GM19438 (cell line): Measurements from ENCODE around the gene OAS2.
"Not testable (repeated sequence)": the region's sequence is repeated elsewhere in the genome, so short reads cannot be mapped to it uniquely, and the experiment has no call there.

Experiments
- ATAC-seq: cut with Tn5 transposase; IDR thresholded peaks from one replicate; pipeline ENCODE4 v1.9.1; 2021; ENCODE audit warnings: low read depth; ENCODE audit not compliant: unreplicated experiment

The OAS2 gene

DNA sequence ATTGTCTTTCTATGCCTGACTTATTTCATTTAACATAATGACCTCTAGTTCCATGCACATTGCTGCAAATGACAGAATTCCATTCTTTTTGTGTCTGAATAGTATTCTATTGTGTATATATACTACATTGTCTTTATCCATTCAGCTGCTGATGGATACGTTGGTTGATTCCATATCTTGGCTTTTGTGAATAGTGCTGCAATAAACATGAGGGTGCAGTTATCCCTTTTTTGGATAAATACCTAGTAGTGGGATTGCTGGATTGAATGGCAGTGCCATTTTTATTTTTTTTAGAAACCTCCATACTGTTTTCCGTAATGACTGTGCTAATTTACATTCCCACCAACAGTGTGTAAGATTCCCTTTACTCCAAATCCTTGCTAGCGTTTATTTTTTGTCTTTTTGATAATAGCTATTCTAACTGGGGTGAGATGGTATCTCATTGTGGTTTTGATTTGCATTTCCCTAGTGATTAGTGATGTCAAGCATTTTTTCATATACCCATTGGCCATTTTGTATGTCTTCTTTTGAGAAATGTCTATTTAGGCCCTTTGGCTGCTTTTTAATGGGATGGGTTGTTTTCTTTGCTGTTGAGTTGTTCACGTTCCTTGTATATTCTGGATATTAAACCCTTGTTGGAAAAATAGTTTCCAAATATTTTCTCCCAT lies 2.3 kb downstream of the OAS2 start:
- no peak for ATAC-seq

DNA sequence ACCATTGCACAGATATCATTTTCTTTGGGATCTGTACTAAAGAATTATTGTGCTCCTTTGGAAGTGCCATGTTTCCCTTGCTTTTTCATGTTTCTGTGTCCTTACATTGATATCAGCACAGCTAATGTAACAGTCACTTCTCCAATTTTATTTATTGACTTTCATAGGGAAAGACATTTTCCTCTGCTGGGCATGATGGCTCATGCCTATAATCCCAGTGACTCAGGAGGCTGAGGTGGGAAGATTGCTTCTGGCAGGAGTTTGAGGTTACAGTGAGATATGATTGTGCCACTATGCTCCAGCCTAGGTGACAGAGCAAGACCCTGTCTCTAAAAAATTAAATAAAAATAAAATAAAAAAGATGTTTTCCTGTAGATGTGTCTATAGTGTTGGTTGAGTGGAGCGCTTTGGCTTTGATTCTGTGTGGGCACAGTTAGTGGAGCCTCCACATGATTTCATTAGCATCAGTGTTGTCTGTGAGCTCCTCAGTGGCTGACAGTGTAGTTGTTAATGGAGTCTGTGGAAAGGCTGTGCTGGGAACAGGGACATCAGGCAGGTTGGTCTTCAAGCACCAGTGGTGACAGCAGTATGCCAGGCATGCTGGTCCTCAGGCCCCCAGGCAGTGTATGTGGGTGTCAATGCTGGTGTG lies 7.4 kb downstream of the OAS2 start:
- ATAC-seq: no peak

DNA sequence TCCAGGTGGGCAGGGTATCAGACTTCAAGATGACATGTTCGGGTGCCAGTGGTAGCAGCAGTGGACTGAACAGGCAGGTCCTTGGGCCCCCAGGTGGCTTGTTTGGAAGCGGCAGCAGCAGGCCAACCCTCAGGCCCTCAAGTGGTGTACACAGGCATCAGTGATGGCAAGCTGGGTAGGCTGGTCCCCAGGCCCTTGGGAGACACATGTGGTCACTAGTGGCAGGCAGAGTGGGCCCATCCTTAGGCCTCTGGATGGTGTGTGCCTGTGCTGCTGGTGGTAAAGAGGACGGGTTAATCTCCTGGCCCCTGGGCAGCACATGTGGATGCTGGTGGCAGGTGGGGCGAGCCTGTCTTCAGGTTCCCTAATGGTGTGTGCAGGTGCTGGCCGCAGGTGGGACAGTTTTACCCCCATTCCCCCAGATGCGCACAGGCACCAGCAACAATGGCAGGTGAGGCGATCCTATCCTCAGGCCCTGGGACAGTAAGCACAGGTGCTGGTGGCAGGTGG lies 8.0 kb downstream of the OAS2 start:
- ATAC-seq: no peak

DNA sequence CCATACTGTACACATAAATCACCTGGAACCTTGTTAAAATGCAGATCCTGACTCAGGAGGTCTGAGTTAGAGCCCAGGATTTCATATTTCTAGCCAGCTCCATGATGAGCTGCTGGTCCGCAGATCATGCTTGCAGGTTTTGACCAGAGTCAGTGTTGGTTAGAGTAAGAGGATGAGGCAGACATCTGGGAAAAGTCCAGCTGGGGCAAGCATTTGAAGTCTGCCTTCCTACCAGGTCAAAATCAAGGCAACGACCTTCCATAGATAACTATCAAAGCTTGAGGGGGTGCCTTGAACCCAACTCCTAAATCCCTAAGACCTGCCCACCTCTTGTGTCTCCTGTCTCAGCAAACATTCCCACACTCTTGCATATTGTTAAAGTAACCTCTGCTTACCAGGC lies 9.2 kb downstream of the OAS2 start:
- no peak for ATAC-seq

DNA sequence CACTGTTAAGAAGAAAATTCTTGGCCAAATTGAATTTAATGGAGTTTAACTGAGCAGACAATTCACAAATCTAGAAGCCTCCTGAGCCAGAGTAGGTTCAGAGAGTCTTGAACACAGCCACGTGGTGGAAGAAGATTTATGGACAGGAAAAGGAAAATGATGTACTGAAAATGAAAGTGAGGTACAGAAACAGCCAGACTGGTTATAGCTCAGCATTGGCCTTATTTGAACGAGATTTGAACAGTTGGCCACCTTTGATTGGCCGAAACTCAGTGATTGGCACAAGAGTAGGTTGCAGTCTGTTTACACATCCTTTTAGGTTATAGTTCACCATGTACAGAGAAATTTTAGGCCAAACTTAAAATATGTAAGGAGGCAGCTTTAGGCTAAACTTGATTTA lies 9.9 kb downstream of the OAS2 start:
- no peak for ATAC-seq

DNA sequence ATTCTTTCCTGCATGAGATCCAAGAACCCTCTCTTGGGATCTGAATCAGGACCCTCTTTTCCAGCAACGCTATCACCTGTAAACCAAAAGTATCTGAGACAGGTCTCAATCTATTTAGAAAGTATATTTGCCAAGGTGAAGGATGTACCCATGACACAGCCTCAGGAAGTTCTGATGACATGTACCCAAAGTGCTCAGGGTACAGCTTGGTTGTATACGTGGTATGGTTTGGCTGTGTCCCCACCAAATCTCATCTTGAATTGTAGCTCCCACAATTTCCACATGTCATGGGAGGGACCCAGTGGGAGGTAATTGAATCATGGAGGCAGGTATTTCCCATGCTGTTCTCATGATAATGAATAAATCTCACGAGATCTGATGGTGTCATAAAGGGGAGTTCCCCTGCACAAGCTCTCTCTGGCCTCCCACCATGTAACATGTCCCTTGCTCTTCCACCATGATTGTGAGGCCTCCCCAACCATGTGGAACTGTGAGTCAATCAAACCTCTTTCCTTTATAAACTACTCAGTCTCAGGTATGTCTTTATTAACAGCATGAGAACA lies 10.6 kb downstream of the OAS2 start:
- ATAC-seq: not testable (repeated sequence)

DNA sequence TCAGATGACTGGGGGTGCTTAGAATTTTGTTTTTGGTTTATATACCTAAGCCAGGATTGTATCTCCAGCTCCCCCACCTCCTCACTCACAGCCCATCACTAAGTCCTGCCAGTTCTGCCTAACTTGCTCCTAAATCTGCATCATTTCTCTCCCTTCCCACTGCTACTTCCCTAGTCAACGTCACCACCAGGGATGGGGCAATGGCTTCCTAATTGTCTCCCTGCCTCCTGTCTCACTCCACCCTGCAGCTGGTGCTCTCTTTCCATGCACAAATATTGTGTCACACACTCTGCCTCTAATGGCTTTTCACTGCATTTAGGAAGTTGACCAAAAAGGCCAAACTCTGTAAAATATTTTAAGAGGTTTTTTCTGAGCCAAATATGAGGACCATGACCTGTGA lies 11.5 kb downstream of the OAS2 start:
- no peak for ATAC-seq

DNA sequence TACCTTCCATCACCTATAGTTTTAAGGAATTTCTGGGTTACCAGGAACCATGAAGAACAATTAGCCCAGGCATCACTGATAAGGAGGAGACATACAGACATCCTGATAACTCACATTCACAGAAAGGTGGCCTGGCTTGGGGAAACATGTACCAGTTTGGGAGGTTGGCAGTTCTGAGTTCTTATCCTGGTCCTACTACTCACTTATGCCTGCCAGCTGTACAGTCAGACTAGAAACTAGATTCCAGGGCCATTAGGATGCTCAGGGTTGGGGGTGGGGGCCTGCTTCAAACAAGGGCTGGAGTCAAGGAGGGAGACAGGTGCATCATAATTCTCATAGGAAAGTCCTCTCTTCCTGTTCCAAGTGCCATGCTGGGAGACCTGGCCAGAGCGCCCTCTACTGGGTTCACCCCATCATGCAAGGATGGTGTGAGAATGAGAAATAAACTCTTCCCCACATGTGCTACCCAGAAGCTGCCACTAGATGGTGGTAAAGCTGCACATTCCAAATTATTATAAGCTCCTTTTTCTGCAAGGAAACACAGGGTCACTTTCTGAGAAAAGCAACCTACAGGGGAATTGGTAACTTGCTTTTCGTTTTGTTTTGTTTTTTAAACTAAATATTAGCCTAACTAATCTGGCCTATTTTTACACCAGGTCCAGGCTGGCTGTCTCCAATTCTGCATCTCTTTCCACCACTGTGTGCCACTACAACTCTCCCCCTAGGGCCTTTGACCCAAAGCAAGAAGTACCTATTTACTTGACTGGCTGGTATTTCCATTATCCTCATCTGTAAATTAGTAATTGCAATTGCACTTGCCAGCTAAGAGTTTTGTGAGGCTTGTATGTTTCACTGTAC lies 14.5 kb downstream of the OAS2 start:
- ATAC-seq: no peak

DNA sequence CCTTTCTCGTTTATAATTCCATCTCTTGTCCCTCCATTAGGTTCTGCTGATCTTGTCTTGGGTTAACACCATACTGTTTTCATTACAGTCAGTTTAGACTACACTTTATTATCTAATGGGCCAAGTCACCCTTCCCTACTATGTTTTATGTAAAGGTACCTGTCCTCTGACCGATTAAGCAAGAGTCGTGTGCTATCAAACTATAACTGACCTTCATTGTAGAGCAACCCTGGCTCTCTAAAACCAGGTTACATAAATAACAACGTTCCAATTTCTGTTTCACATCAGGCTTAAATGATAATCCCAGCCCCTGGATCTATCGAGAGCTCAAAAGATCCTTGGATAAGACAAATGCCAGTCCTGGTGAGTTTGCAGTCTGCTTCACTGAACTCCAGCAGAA lies 16.7 kb downstream of the OAS2 start:
- ATAC-seq: no peak

DNA sequence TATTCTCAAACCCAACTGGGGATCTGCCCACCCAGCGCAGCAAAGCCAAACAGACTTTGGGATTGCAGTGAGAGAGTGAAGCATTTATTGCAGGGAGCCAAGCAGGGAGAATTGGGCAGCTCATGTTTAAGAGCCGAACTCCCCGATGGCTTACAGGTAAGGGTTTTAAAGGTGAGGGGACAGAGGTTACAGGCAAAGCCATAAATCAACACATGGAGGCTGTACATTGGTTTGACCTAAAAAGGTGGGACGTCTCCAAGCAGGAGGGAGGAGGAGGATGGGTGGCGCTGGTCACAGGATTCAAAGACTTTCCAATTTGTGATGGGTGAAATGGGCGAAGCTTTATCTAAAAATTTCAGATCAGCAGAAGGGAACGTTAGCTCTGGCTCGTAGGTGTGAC lies 18.2 kb downstream of the OAS2 start:
- no peak for ATAC-seq

DNA sequence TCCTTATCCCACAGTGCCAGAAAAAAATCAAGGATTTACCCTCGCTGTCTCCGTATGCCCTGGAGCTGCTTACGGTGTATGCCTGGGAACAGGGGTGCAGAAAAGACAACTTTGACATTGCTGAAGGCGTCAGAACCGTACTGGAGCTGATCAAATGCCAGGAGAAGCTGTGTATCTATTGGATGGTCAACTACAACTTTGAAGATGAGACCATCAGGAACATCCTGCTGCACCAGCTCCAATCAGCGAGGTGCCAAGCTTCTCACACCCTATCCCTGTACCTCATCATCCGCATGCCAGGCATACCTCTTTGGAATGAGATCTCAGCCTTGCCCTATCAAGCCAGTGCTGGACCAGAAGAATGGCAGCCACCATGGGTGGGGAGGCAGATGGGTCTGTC lies 19.2 kb downstream of the OAS2 start:
- no peak for ATAC-seq

DNA sequence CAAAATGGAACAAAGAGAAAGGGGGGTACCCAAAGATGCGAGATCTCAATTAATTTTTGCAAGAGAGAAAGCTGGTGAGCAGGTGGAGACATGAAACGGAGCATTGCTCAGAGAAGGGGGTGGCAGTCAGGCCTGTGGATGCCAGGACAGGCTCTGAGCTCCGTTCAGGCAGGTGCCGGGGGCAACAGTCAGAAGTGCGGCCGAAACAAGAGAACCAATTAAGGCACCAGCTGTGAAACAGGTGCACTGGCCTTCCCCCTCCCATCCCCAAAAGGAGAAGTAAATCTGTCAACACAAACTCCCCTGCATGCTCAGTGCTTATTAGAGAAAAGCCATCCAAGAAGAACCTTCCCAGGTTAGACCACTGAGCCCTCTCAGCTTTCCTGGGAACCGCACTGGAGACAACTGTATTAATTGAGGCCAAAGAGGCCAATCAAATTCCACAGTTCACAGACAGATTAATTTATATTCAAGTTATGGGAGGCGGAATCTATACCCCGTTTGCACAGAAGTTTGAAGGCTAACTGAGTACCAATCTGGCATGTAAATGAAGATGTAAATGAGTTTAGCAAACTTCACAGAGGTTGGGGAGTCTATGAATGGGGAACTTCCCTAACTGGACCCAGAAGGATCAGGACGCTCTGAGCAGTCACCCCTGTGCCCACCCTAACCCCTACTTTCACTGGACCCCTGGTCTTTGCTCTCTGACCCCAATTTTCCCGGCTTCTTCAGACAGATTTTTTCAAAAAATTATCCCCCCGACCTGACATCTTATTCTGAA lies 20.9 kb downstream of the OAS2 start:
- ATAC-seq: peak; percentile 89

DNA sequence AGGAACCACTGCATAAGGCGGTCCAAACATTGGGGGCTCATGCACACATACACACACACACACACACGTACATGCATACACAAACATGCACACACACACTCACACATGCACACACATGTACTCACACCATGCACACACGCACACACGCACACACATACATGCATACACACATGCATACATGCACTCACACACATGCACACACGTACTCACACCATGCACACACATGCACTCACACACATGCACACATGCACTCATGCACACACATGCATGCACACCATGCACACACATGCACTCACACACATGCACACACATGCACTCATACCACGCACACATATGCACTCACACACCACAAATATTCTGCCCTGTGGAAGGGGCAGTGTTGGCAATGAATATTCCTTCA lies 22.1 kb downstream of the OAS2 start:
- no peak for ATAC-seq

DNA sequence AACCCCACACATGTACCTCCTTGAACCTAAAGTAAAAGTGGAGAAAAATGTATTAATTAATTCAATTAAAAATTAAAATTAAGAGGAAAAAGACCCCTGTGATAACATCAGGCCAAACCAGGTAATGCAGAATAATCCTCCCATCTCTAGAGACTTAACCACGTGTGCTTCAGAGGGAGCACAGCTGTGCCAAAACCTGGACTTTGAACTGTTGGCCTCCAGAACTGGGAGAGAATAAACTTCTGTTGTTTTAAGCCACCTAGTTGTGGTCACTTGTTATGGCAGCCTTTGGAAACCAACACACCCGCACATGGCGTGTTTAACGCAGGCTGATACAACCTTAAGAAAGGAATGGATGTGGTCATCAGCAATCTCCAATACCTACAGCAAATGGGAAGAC lies 23.8 kb downstream of the OAS2 start:
- ATAC-seq: no peak

DNA sequence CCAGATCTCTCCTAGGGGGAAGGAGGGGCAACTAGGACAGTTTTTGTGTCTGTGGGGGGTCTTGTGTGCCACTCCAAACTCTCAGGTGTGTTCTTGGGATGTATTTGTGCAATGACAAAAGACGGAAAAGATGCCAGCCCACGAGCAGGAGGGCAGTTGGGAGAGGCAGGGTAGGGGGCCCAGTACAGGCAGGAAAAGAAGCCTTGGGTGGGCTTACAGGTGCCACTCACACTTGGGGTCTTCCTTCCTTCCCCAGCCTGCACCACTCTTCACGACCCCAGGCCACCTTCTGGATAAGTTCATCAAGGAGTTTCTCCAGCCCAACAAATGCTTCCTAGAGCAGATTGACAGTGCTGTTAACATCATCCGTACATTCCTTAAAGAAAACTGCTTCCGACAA lies 24.4 kb downstream of the OAS2 start:
- ATAC-seq: no peak

DNA sequence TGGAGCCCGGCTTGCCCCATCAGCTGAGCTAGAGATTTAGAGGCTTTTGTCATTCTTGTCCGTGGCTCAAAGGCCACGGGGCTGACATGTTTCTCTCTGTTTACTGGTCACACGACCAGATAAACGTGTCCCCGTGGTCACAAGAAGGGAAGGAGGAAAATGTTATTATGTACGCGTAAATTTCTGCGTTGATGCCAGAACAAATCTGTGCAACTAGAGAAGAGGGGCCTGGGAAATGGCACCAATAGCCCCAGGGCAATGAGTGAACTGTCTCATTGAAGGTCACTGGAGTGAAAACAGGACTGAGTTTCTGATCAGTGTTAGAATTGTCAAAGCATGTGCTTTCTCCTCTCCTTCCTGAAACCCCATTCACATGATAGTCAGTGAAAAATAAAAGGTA lies 25.3 kb downstream of the OAS2 start:
- no peak for ATAC-seq

DNA sequence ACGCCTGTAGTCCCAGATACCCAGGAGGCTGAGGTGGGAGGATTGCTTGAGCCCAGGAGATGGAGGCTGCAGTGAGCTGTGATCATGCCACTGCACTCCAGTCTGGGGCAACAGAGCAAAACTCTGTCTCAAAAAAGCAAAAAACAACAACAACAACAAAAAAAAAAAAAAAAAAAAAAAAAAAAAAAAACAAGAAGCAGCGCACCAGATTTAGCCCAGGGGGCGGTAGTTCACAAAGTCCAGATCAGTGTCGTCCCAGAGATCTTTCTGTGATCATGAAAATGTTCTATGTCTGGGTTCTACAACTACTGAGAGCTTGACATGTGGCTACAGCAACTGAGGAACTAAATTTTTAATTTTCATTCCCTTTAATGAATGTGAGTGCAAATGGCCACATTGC lies 27.4 kb downstream of the OAS2 start:
- no peak for ATAC-seq

DNA sequence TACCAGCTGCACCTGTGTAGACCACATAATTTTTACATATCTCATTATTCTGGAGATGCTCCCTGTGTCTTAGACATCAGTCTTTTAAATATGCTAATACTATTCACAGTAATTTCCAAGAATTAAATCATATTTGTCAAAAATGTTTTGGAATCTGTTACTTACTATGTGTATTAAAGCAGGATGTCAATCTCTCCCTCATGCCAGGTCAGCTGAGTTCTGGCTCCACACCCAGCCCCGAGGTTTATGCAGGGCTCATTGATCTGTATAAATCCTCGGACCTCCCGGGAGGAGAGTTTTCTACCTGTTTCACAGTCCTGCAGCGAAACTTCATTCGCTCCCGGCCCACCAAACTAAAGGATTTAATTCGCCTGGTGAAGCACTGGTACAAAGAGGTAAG lies 27.9 kb downstream of the OAS2 start:
- ATAC-seq: no peak

DNA sequence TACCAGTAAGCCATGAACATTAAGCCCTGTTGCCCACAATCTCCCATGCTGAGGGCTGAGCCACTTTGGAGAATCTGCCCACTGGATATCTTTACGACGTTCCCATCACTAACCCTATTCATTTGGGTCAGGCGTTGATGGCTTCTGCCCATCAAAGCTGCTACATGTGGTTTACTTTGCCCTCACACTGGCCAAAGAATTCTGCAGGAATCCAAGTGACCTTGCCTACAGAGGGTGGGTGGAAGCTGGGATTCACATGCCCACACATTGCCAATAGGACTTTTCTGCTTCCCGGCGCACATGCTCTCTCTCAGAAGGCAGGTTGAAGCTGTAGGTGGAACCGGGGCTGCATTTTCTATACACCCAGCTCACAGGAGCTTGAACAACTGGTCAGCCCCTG lies 28.3 kb downstream of the OAS2 start:
- no peak for ATAC-seq

DNA sequence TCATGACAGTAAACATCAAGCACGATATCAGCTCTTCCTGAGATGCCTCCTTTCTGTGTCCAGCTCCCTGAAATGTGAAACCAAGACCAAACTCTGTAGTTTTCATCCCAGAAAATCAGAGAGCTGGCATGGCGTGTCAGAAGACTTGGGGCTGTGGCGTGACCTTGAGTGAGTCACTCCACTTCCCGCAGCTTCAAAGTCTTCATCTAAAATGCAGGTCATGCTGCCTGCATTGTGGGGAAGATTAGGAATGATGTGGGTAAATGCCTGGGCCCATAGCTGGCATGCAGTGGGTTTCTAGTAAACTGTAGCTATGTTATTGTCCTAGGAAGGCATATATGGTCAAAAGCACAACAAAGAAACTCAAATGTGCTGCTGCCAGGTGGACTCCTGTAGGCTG lies 28.8 kb downstream of the OAS2 start:
- ATAC-seq: no peak

DNA sequence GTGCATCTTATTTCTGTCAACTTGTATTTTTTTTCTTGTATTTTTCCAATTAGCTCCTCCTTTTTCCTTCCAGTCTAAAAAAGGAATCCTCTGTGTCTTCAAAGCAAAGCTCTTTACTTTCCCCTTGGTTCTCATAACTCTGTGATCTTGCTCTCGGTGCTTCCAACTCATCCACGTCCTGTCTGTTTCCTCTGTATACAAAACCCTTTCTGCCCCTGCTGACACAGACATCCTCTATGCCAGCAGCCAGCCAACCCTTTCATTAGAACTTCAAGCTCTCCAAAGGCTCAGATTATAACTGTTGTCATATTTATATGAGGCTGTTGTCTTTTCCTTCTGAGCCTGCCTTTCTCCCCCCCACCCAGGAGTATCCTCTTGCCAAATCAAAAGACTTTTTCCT lies 32.4 kb downstream of the OAS2 start:
- no peak for ATAC-seq
